HCT116 (cell line): ENCODE results near the gene RAPGEF2. TPM values are rescaled to one million over a fixed set of nuclear protein-coding genes. Genes with fewer than 3 reads are reported as not detected.

Source experiments
- ATAC-seq: fragments of 200-7000 bp; cut with Tn5 transposase; 2 replicates; pipeline ENCODE4 v1.9.1; 2020; ENCODE audit warnings: mild to moderate bottlenecking, moderate library complexity
- BruUV-seq: library from RNA; stranded (reverse); fragments of 400-500 nt; replicated peaks from 2 replicates; lab custom pipeline; 2021; lab: Mats Ljungman, UMichigan
- CTCF ChIA-PET: fragments of 300-600 bp; sonication (Branson Sonifier 250); formaldehyde crosslinking; loops from one replicate; lab custom pipeline; 2021; ENCODE audit warnings: antibody characterized with exemption; lab: Charles Lee
- POLR2A ChIA-PET: fragments of 300-600, 350-600 bp; sonication (Branson Sonifier 250); formaldehyde crosslinking; loops from one replicate; lab custom pipeline; 2021; ENCODE audit warnings: antibody characterized with exemption; lab: Charles Lee
- RAD21 ChIA-PET, 2 experiments: fragments of 300-600 bp; sonication (Branson Sonifier 250); formaldehyde crosslinking; loops; one replicate each; lab custom pipeline; 2023; ENCODE audit warnings: low total read pairs in 2 of 2; ENCODE audit not compliant: uncharacterized antibody in 2 of 2, unreplicated experiment in 2 of 2, low non-redundant PET in 1 of 2; lab: Charles Lee
- DNase-seq: peaks from one replicate; pipeline ENCODE4 v3.0.0-alpha.2; 2010; ENCODE audit warnings: low read depth, low spot score
- H2AFZ ChIP-seq: fragments of 200-600 bp; shearing (Covaris generic), sonication (generic); 2 replicates; pipeline ENCODE4 v1.6.1; 2017; ENCODE audit warnings: low read depth, mixed run types, mixed read lengths, antibody characterized with exemption, low read length; ENCODE audit not compliant: poor library complexity, severe bottlenecking
- H3K27ac ChIP-seq: 2 replicates; pipeline ENCODE4 v1.5.1; 2012; ENCODE audit warnings: low read depth, low read length
- H3K27me3 ChIP-seq: fragments of 200-600 bp; sonication (generic); 2 replicates; pipeline ENCODE4 v1.6.1; 2016; ENCODE audit warnings: mixed run types, low read length, mixed read lengths; ENCODE audit not compliant: insufficient read depth
- H3K36me3 ChIP-seq, 2 experiments: fragments of 200-500 bp in 1 of 2; fragments of 200-600 bp in 1 of 2; sonication (Bioruptor generic) in 1 of 2; sonication (generic) in 1 of 2; 2 replicates each; pipeline versions ENCODE4 v1.5.1 to v1.6.1; 2014 to 2016; ENCODE audit warnings: low read length in 2 of 2, inconsistent platforms in 1 of 2, mixed read lengths in 1 of 2, mixed run types in 1 of 2; ENCODE audit not compliant: insufficient read depth in 2 of 2, control insufficient read depth in 1 of 2
- H3K4me1 ChIP-seq, 2 experiments: fragments of 200-600 bp in 1 of 2; sonication (generic) in 1 of 2; 2 replicates each; pipeline versions ENCODE4 v1.5.1 to v1.6.1; 2012 to 2017; ENCODE audit warnings: low read length in 2 of 2, inconsistent platforms in 1 of 2, mild to moderate bottlenecking in 1 of 2, mixed read lengths in 1 of 2, mixed run types in 1 of 2, moderate library complexity in 1 of 2; ENCODE audit not compliant: insufficient read depth in 2 of 2, control insufficient read depth in 1 of 2
- H3K4me2 ChIP-seq: fragments of 200-600 bp; sonication (generic); 2 replicates; pipeline ENCODE4 v1.6.1; 2017; ENCODE audit warnings: mixed run types, low read length, mixed read lengths
- H3K4me3 ChIP-seq, 2 experiments: fragments of 200-600 bp in 1 of 2; sonication (generic) in 1 of 2; replicated peaks in 1 of 2; 2 replicates each; pipeline ENCODE4 v1.5.1; 2011 to 2016; ENCODE audit warnings: low read length in 2 of 2, control low read depth in 1 of 2, low read depth in 1 of 2, mild to moderate bottlenecking in 1 of 2, mixed read lengths in 1 of 2, mixed run types in 1 of 2
- H3K79me2 ChIP-seq: fragments of 200-600 bp; sonication (generic); 2 replicates; pipeline ENCODE4 v1.6.1; 2017; ENCODE audit warnings: mild to moderate bottlenecking, mixed run types, low read length, moderate library complexity, mixed read lengths; ENCODE audit not compliant: insufficient read depth
- H3K9ac ChIP-seq: fragments of 200-600 bp; sonication (generic); 2 replicates; pipeline ENCODE4 v1.6.1; 2016; ENCODE audit warnings: low read length, mixed read lengths
- H3K9me2 ChIP-seq: fragments of 200-600 bp; sonication (generic), shearing (Covaris generic); 2 replicates; pipeline ENCODE4 v1.6.1; 2017; ENCODE audit warnings: mixed run types, mild to moderate bottlenecking, moderate library complexity; ENCODE audit not compliant: insufficient read depth
- H3K9me3 ChIP-seq, 2 experiments: fragments of 200-500 bp in 1 of 2; fragments of 200-600 bp in 1 of 2; sonication (Bioruptor generic) in 1 of 2; sonication (generic) in 1 of 2; 2 replicates each; pipeline ENCODE4 v1.6.1; 2014 to 2017; ENCODE audit warnings: low read length in 2 of 2, mixed read lengths in 2 of 2, inconsistent platforms in 1 of 2, low read depth in 1 of 2, mild to moderate bottlenecking in 1 of 2, mixed run types in 1 of 2, moderate library complexity in 1 of 2; ENCODE audit not compliant: control insufficient read depth in 1 of 2, insufficient read depth in 1 of 2
- H4K20me1 ChIP-seq: fragments of 200-600 bp; sonication (generic), shearing (Covaris generic); 2 replicates; pipeline ENCODE4 v1.6.1; 2017; ENCODE audit warnings: mixed run types, mild to moderate bottlenecking, moderate library complexity; ENCODE audit not compliant: insufficient read depth
- ATF3 ChIP-seq: IDR thresholded peaks from 2 replicates; pipeline ENCODE4 v1.6.1; 2012
- CEBPB ChIP-seq: IDR thresholded peaks from 2 replicates; pipeline ENCODE4 v1.6.1; 2012; ENCODE audit warnings: low read depth
- EGR1 ChIP-seq: IDR thresholded peaks from 2 replicates; pipeline ENCODE4 v1.6.1; 2012; ENCODE audit warnings: low read depth
- FOSL1 ChIP-seq: IDR thresholded peaks from 2 replicates; pipeline ENCODE4 v1.6.1; 2012; ENCODE audit warnings: low read depth
- JUND ChIP-seq: IDR thresholded peaks from 2 replicates; pipeline ENCODE4 v1.6.1; 2012
- POLR2A ChIP-seq: IDR thresholded peaks from 2 replicates; pipeline ENCODE4 v1.7.0; 2011; ENCODE audit warnings: borderline replicate concordance; ENCODE audit not compliant: insufficient read depth, insufficient read length; ENCODE audit errors: extremely low read depth
- RAD21 ChIP-seq: IDR thresholded peaks from 2 replicates; pipeline ENCODE4 v1.6.1; 2012; ENCODE audit warnings: low read depth, mild to moderate bottlenecking
- SP1 ChIP-seq: IDR thresholded peaks from 2 replicates; pipeline ENCODE4 v1.6.1; 2012; ENCODE audit warnings: low read depth
- SRF ChIP-seq: IDR thresholded peaks from 2 replicates; pipeline ENCODE4 v1.6.1; 2012; ENCODE audit warnings: low read depth
- YY1 ChIP-seq: IDR thresholded peaks from 2 replicates; pipeline ENCODE4 v1.6.1; 2011; ENCODE audit warnings: low read length, low read depth, moderate library complexity, mild to moderate bottlenecking; ENCODE audit not compliant: insufficient replicate concordance; ENCODE audit errors: extremely low read depth
- ZFX ChIP-seq: fragments of 450-650 bp; IDR thresholded peaks from 2 replicates; pipeline ENCODE4 v1.6.1; 2017
- ZNF274 ChIP-seq: fragments of 200-500 bp; sonication (Bioruptor generic); IDR thresholded peaks from 2 replicates; pipeline ENCODE4 v1.6.1; 2014; ENCODE audit warnings: mild to moderate bottlenecking, low read depth, low read length, inconsistent platforms
- intact Hi-C: fragments of 100-400 bp; cut with micrococcal nuclease; formaldehyde crosslinking; loops from 2 replicates; pipeline ENCODE4 v1.10.0; 2022
- total RNA-seq: library from RNA; stranded (reverse); gene quantifications from one replicate; pipeline ENCODE4 v1.2.1, GENCODE V29; 2021; ENCODE audit not compliant: unreplicated experiment
- TF ChIP-seq, protein P1 (sequence below): IDR thresholded peaks from 2 replicates; pipeline ENCODE4 v1.6.1; 2012
- TF ChIP-seq, protein P2 (sequence below): IDR thresholded peaks from 2 replicates; pipeline ENCODE4 v1.6.1; 2012; ENCODE audit warnings: low read depth
- TF ChIP-seq, protein P3 (sequence below), 3 experiments: fragments of 200-600 bp in 1 of 3; sonication (generic) in 1 of 3; IDR thresholded peaks in 2 of 3; conservative IDR thresholded peaks in 1 of 3; 2 replicates each; pipeline ENCODE4 v1.5.1; 2012 to 2017; ENCODE audit warnings: low read depth in 2 of 3, low read length in 2 of 3, antibody characterized with exemption in 1 of 3, borderline replicate concordance in 1 of 3, control low read depth in 1 of 3, mild to moderate bottlenecking in 1 of 3, mixed read lengths in 1 of 3, mixed run types in 1 of 3, moderate library complexity in 1 of 3; ENCODE audit not compliant: insufficient read depth in 1 of 3

RAPGEF2 gene
- total RNA-seq, 1 experiment from 2014 or later = 21.2 TPM

- Histone ChIP-seq H3K79me2 (peaks cover 6% of the 10 kb centered on the region; the same call in 1 of the 2 replicates), H3K4me3 (no peak overlapping the region), H3K9me2 (no peaks in the 10 kb centered on the region), H4K20me1 (no peaks in the 10 kb centered on the region), H3K36me3 (no peaks in the 10 kb centered on the region), H2AFZ (no peak overlapping the region), H3K27ac (no peak overlapping the region), H3K9ac (no peak overlapping the region), H3K9me3 (no peaks in the 10 kb centered on the region), H3K4me1 (peaks cover 3 to 5% of the 10 kb centered on the region in 2 experiments; a peak in 1 of 4 replicates), H3K27me3 (no peaks in the 10 kb centered on the region), H3K4me2 (no peak overlapping the region)
- TF ChIP-seq, protein P1, sequence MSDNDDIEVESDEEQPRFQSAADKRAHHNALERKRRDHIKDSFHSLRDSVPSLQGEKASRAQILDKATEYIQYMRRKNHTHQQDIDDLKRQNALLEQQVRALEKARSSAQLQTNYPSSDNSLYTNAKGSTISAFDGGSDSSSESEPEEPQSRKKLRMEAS = no peak
- TF ChIP-seq YY1 (no peak), SP1 (no peak), ZFX (no peak), JUND (no peak), CEBPB (no peak), POLR2A (no peak), EGR1 (no peak), SRF (no peak), ZNF274 (no peak), FOSL1 (no peak), RAD21 (no peak), ATF3 (no peak)
- TF ChIP-seq, protein P2, sequence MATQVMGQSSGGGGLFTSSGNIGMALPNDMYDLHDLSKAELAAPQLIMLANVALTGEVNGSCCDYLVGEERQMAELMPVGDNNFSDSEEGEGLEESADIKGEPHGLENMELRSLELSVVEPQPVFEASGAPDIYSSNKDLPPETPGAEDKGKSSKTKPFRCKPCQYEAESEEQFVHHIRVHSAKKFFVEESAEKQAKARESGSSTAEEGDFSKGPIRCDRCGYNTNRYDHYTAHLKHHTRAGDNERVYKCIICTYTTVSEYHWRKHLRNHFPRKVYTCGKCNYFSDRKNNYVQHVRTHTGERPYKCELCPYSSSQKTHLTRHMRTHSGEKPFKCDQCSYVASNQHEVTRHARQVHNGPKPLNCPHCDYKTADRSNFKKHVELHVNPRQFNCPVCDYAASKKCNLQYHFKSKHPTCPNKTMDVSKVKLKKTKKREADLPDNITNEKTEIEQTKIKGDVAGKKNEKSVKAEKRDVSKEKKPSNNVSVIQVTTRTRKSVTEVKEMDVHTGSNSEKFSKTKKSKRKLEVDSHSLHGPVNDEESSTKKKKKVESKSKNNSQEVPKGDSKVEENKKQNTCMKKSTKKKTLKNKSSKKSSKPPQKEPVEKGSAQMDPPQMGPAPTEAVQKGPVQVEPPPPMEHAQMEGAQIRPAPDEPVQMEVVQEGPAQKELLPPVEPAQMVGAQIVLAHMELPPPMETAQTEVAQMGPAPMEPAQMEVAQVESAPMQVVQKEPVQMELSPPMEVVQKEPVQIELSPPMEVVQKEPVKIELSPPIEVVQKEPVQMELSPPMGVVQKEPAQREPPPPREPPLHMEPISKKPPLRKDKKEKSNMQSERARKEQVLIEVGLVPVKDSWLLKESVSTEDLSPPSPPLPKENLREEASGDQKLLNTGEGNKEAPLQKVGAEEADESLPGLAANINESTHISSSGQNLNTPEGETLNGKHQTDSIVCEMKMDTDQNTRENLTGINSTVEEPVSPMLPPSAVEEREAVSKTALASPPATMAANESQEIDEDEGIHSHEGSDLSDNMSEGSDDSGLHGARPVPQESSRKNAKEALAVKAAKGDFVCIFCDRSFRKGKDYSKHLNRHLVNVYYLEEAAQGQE = no peak
- TF ChIP-seq, protein P3, sequence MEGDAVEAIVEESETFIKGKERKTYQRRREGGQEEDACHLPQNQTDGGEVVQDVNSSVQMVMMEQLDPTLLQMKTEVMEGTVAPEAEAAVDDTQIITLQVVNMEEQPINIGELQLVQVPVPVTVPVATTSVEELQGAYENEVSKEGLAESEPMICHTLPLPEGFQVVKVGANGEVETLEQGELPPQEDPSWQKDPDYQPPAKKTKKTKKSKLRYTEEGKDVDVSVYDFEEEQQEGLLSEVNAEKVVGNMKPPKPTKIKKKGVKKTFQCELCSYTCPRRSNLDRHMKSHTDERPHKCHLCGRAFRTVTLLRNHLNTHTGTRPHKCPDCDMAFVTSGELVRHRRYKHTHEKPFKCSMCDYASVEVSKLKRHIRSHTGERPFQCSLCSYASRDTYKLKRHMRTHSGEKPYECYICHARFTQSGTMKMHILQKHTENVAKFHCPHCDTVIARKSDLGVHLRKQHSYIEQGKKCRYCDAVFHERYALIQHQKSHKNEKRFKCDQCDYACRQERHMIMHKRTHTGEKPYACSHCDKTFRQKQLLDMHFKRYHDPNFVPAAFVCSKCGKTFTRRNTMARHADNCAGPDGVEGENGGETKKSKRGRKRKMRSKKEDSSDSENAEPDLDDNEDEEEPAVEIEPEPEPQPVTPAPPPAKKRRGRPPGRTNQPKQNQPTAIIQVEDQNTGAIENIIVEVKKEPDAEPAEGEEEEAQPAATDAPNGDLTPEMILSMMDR (IDR thresholded peaks at IDR 0.05 in 2 of 3, conservative IDR thresholded peaks at IDR 0.05 in 1 of 3; ENCODE audit: borderline replicate concordance in 1 of 3, insufficient read depth in 1 of 3, low read depth in 2 of 3, low read length in 2 of 3) = no peak
- ChIA-PET CTCF (no interaction called here), POLR2A (no interaction called here), RAD21 (no interaction called here)
- BruUV-seq = no TSS peak
- intact Hi-C loops = no loop called here
- ATAC-seq (no peak), DNase-seq (no peak)
These were observed 40.8 kb downstream of the RAPGEF2 start for GRCh38 chr4:159143687-159144086.
